ENCODE results near the gene ARHGAP11B.
"Not testable (repeated sequence)": the region's sequence is repeated elsewhere in the genome, so short reads cannot be mapped to it uniquely, and the experiment has no call there.

Gene ARHGAP11B

GRCh38 chr15:30625436-30626193 is at the start of gene ARHGAP11B:
TSS of gene ARHGAP11B (plus strand) at chr15:30626128.
- DNase-seq; H3K27me3 ChIP-seq; intact Hi-C loops (cut with DNase I); H3K9me3 ChIP-seq; H3K36me3 ChIP-seq: not testable (repeated sequence)
- TF ChIP-seq CTCF (IDR thresholded peaks at IDR 0.05) (peak in 1 of 6 experiments; percentile 14), POLR2A (IDR thresholded peaks at IDR 0.05) (peak in 2 of 4 donors; percentile 6 to 38)
- peaks cover 0 to 22% (median 0%) of the 10 kb centered on the region in 3 donors for H3K4me1 ChIP-seq
- peak within 1 kb of the TSS; percentile 35 to 77 (median 62) for H3K4me3 ChIP-seq
- H3K27ac ChIP-seq, result peak within 1 kb of the TSS; percentile 65 to 94 (median 91)
- WGBS, 2 donors, result 0% methylated on average over 19 of the region's 35 CpGs; no CpG with 5 or more reads in 1 of the 2 donors

GRCh38 chr15:30579394-30579970 is 46.4 kb upstream of the ARHGAP11B start:
- DNase-seq; H3K27ac ChIP-seq; intact Hi-C loops (cut with DNase I); H3K4me1 ChIP-seq; H3K4me3 ChIP-seq; H3K9me3 ChIP-seq; H3K36me3 ChIP-seq; H3K27me3 ChIP-seq: not testable (repeated sequence)
- no CpG with 5 or more reads among the region's 6 CpGs for WGBS, 2 donors

- H3K4me3 ChIP-seq; H3K27ac ChIP-seq; DNase-seq; intact Hi-C loops (cut with DNase I); H3K4me1 ChIP-seq; H3K36me3 ChIP-seq; H3K27me3 ChIP-seq; H3K9me3 ChIP-seq: not testable (repeated sequence)
- no CpG with 5 or more reads among the region's 4 CpGs for WGBS, 2 donors
Observed at GRCh38 chr15:30580716-30581115, 45.2 kb upstream of the ARHGAP11B start.

GRCh38 chr15:30598953-30599352 is 27.0 kb upstream of the ARHGAP11B start:
- H3K27ac ChIP-seq; H3K4me1 ChIP-seq; H3K27me3 ChIP-seq; H3K36me3 ChIP-seq; intact Hi-C loops (cut with DNase I); H3K4me3 ChIP-seq; DNase-seq; H3K9me3 ChIP-seq: not testable (repeated sequence)
- WGBS, 2 donors, result no CpG with 5 or more reads among the region's 2 CpGs
- peak in 4 of 6 experiments; percentile 19 to 40 (median 33) for TF ChIP-seq CTCF (IDR thresholded peaks at IDR 0.05)

GRCh38 chr15:30603796-30604195 is 22.1 kb upstream of the ARHGAP11B start, which contains the start of gene GOLGA8H:
TSS of gene GOLGA8H (plus strand) at chr15:30604028. CDS start at chr15:30604126, 98 bp downstream.
- intact Hi-C loops (cut with DNase I); H3K27ac ChIP-seq; H3K27me3 ChIP-seq; H3K4me1 ChIP-seq; DNase-seq; H3K9me3 ChIP-seq; H3K4me3 ChIP-seq; H3K36me3 ChIP-seq: not testable (repeated sequence)
- WGBS, 2 donors, result 91% methylated on average over 4 of the region's 8 CpGs; no CpG with 5 or more reads in 1 of the 2 donors

- H3K4me3 ChIP-seq; H3K27me3 ChIP-seq; H3K36me3 ChIP-seq; DNase-seq; H3K4me1 ChIP-seq; H3K27ac ChIP-seq; H3K9me3 ChIP-seq; intact Hi-C loops (cut with DNase I): not testable (repeated sequence)
- no CpG with 5 or more reads among the region's 6 CpGs for WGBS, 2 donors
Observed at GRCh38 chr15:30612271-30612670, 13.7 kb upstream of the ARHGAP11B start.

- WGBS, 2 donors, result 7% methylated on average over 1 of the region's 3 CpGs; no CpG with 5 or more reads in 1 of the 2 donors
- H3K9me3 ChIP-seq; H3K36me3 ChIP-seq; DNase-seq; intact Hi-C loops (cut with DNase I); H3K27ac ChIP-seq; H3K27me3 ChIP-seq; H3K4me1 ChIP-seq; H3K4me3 ChIP-seq: not testable (repeated sequence)
- peak in 2 of 6 experiments; percentile 6 to 16 for TF ChIP-seq CTCF (IDR thresholded peaks at IDR 0.05)
Observed at GRCh38 chr15:30621342-30621741, 4.6 kb upstream of the ARHGAP11B start.

- H3K36me3 ChIP-seq; intact Hi-C loops (cut with DNase I); H3K27me3 ChIP-seq; H3K9me3 ChIP-seq; DNase-seq: not testable (repeated sequence)
- Histone ChIP-seq H3K4me3 (peak overlapping the region; percentile 35 to 77 (median 62)), H3K27ac (peak overlapping the region; percentile 65 to 94 (median 91)), H3K4me1 (peaks cover 0 to 21% (median 0%) of the 10 kb centered on the region in 3 donors)
- 0% methylated on average over 3 to 4 of the region's 22 CpGs for WGBS, 2 donors
Observed at GRCh38 chr15:30626194-30626565, 252 bp downstream of the ARHGAP11B start.

GRCh38 chr15:30626632-30627031 is 704 bp downstream of the ARHGAP11B start:
- H3K27ac ChIP-seq, result peak overlapping the region; percentile 65 to 94 (median 91)
- H3K4me3 ChIP-seq, result peak overlapping the region; percentile 35 to 77 (median 62)
- H3K27me3 ChIP-seq; DNase-seq; H3K9me3 ChIP-seq; H3K36me3 ChIP-seq; intact Hi-C loops (cut with DNase I): not testable (repeated sequence)
- H3K4me1 ChIP-seq, result peaks cover 0 to 18% (median 0%) of the 10 kb centered on the region in 3 donors
- 0% methylated on average over 2 to 15 of the region's 20 CpGs for WGBS, 2 donors

Data from esophagus squamous epithelium (tissue), 5 donors.